ENCODE measurements around the gene ACAA1.
A peak's percentile ranks its signal among the peaks of the same experiment; 100 is the strongest.

ACAA1 gene

DNA sequence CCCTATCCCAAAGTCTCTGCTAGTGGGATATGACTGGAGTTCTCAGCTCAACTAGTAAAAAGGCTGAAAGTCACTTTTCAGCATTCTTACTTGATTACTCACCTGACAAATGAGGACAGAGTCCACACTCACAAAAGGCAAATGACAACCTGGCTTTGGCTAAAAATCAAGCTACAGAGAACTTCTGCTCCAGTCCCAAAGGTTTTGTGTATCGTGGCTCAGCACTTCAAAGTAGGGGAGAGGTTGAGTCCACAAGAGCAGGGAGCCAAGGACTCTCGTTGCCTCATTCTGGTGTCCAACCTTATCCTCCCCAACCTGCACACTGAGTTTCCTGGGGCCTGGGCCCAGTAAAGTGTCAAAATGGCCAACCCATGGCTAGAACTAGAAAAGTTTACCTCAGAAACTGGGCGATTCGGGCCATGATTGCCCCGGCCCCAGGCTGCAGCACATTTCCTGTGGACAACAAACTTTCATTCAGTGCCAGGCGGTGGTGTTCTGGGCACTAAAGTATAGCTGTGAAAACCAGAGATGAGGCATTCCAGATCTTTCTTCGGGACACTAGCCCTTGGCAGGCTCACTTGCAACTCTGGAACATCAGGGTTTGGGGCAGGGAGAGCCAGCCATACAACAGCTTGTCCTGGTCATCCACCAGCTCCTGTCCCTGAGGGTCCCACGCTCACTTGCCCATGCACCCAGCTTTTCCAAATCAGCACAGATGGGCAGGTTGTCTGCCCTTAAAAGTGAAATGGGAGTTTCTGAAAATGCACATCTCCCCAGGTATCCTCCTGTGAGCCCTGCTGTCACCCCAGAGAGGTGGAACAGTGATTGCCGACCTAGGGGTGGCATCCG is 3.1 kb downstream of the ACAA1 start:
- TF ChIP-seq, protein P1, sequence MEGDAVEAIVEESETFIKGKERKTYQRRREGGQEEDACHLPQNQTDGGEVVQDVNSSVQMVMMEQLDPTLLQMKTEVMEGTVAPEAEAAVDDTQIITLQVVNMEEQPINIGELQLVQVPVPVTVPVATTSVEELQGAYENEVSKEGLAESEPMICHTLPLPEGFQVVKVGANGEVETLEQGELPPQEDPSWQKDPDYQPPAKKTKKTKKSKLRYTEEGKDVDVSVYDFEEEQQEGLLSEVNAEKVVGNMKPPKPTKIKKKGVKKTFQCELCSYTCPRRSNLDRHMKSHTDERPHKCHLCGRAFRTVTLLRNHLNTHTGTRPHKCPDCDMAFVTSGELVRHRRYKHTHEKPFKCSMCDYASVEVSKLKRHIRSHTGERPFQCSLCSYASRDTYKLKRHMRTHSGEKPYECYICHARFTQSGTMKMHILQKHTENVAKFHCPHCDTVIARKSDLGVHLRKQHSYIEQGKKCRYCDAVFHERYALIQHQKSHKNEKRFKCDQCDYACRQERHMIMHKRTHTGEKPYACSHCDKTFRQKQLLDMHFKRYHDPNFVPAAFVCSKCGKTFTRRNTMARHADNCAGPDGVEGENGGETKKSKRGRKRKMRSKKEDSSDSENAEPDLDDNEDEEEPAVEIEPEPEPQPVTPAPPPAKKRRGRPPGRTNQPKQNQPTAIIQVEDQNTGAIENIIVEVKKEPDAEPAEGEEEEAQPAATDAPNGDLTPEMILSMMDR (conservative IDR thresholded peaks at IDR 0.05; ENCODE audit: low read length), result no peak
- DNase-seq (ENCODE audit: low read depth), result no peak
- no peak overlapping the region for H3K4me3 ChIP-seq (ENCODE audit: low read length)

DNA sequence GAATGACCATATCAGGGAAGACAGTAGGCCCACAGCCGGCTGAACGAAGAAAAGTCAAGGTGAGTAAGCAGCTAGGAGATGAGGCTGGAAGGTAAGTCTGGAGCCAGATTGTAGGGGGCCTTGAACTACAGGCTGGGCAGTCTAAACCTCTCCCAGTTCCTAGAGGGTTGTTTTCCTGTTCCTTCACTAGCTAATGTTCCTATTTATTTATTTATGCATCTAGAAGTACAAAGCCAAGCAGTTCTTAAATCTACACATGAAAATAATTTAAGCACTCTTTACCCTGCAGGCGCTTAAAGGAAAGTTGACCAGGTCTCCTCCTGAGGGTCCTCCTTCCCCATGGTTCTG is 3.7 kb downstream of the ACAA1 start:
- H3K4me3 ChIP-seq (ENCODE audit: low read length), result no peak overlapping the region
- TF ChIP-seq, protein P1 (conservative IDR thresholded peaks at IDR 0.05; ENCODE audit: low read length), result no peak

DNA sequence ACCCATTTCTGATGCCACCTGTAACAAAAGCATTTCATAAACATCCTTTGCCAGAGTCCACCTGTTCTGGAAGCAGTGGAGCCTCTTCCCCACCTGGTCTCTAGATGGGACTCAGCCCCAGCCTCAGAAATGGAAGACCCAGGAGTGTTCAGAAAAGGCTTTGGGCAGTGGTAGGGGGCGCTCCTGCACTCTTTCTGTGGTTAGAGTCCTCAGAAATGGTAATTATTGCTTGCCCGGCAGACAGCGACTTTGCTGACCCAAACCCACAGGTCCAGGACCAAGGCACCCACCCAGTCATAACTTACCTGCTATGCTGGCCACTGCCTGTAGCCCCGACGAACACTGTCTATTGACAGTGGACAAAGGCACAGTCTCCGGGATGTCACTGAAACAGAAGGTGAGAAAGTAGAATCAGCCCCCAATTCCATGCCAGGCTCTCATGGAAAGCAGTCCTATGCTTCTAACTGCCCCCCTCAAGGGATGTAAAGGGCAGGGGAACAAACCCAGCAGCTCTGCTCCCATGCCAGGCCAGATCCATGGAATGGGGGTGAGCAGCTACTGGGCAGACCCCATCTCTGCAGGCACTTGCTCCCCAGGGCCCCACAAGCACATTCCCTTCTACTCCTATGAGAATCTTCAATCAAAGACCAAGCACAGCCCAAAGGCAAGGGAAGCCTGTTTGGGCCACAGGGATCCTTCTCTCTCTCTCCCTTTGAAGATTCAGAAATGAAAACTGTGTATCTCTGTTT is 5.1 kb downstream of the ACAA1 start:
- TF ChIP-seq, protein P1 (conservative IDR thresholded peaks at IDR 0.05; ENCODE audit: low read length), result peak; percentile 48
- no peak overlapping the region for H3K4me3 ChIP-seq (ENCODE audit: low read length)
- peak; percentile 20 for DNase-seq (ENCODE audit: low read depth)

More for the DNA sequence above, 3.7 kb downstream of the ACAA1 start:
- no peak for DNase-seq (ENCODE audit: low read depth)

DNA sequence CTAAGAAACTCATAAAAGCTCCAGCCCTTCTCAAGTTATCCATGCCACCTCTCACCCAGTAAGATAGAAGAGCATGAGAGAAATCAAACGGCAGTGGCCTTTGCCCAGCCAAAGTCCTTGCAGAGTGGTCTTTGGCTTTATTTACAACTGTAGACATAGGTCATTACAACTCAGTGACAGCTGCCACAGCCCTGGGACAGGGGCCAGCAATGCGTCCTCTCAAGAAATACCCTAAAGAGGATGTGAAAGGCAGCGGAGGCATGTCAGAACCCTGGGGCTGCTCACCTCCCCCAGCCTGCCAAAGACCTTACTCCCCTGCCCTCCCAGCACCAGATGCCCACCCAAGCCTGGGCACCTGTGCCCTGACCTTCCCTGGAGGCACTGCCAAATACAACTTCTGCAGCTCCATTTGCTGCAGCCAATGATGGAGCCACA is 6.3 kb downstream of the ACAA1 start:
- no peak for DNase-seq (ENCODE audit: low read depth)
- H3K4me3 ChIP-seq (ENCODE audit: low read length), result no peak overlapping the region
- TF ChIP-seq, protein P1 (conservative IDR thresholded peaks at IDR 0.05; ENCODE audit: low read length), result no peak

DNA sequence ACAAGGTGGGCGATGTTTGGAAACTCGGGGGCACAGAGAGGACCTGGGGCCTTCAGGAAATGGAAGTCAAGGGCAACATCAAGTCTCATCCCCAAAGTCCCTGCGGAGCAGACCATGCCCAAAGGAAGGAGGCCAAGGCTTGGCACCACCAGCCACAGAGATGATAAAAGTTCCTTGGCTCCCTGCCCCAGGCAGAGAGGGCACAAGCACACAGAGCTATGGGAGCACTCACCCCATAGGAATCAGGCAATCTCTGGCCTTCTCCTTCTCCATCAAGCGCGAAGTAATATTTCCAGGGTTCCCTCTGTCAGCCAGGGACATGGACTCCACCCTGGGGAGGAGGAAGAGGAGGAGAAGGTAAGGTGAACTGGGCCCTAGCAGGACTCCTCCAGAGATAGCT is 7.9 kb downstream of the ACAA1 start:
- DNase-seq (ENCODE audit: low read depth), result no peak
- no peak overlapping the region for H3K4me3 ChIP-seq (ENCODE audit: low read length)
- TF ChIP-seq, protein P1 (conservative IDR thresholded peaks at IDR 0.05; ENCODE audit: low read length), result no peak

DNA sequence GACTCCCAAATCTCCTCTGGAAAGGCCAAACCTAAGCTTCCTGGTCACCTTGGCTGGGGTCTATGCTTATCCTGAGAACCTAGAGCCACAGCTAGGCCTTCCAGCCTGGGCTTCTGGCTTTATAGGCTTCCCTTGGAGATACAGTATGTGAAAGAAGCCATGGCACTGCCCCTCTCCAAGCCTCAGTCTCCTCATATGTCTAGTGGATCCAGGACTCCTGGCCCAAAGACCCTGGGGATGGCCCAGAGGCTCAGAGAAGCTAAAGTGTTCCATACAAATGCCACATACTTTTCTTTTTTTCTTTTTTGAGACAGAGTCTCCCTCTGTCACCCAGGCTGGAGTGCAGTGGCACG is 8.6 kb downstream of the ACAA1 start:
- DNase-seq (ENCODE audit: low read depth), result no peak
- TF ChIP-seq, protein P1 (conservative IDR thresholded peaks at IDR 0.05; ENCODE audit: low read length), result no peak
- no peak overlapping the region for H3K4me3 ChIP-seq (ENCODE audit: low read length)

Measured in AG10803 (cell line).